GM12874 (cell line): ENCODE results near the gene CHML.

Experiments
- TF ChIP-seq, protein P1 (sequence below): IDR thresholded peaks from 2 replicates; pipeline ENCODE4 v1.5.1; 2011; ENCODE audit warnings: low read depth, mild to moderate bottlenecking, control low read depth, low read length, moderate library complexity; ENCODE audit not compliant: insufficient read depth

The CHML gene, protein sequence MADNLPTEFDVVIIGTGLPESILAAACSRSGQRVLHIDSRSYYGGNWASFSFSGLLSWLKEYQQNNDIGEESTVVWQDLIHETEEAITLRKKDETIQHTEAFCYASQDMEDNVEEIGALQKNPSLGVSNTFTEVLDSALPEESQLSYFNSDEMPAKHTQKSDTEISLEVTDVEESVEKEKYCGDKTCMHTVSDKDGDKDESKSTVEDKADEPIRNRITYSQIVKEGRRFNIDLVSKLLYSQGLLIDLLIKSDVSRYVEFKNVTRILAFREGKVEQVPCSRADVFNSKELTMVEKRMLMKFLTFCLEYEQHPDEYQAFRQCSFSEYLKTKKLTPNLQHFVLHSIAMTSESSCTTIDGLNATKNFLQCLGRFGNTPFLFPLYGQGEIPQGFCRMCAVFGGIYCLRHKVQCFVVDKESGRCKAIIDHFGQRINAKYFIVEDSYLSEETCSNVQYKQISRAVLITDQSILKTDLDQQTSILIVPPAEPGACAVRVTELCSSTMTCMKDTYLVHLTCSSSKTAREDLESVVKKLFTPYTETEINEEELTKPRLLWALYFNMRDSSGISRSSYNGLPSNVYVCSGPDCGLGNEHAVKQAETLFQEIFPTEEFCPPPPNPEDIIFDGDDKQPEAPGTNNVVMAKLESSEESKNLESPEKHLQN

DNA sequence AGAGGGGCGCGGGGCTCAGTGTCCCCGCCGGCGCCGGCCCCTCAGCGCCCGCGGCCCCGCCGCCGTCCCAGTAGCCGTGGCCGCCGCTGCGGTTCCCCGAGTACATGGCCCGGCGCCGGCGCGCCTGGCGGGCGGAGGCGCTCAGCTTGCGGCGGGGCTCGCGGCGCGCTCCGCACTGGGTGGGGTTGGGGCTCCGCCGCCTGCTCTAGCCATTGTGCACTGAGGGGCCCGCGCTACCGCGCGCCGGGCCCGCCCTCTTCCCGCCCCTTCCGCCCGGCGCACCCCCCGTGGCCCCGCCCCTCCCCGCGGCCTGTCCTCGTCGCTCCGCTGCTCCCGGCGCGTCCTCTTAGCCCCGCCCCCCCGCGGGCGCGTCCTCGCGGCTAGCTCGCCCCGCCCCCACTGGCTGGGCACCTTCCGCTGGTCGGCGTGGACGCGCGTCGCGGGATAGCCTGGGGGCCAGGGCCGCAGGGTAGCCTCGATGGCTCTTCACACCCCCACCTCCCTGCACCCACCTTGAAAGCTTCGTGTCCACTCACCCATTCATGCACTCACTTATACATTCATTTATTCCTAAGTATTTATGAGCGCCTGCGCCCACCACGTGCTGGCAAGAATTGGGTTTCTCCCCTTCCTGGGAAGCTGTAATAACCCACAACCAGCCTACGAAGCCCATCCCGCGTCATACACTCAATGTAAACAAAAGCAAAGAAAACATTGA, at the start of gene CHML, which contains the start of gene OPN3:
CHML (minus strand) TSS at position 221 of the 718 bp plus-strand sequence. CDS start 4,603 bp downstream, outside the sequence.
OPN3 (minus strand) TSS at position 221 of the 718 bp plus-strand sequence; CDS start at position 106, 115 bp downstream.
- TF ChIP-seq, protein P1, sequence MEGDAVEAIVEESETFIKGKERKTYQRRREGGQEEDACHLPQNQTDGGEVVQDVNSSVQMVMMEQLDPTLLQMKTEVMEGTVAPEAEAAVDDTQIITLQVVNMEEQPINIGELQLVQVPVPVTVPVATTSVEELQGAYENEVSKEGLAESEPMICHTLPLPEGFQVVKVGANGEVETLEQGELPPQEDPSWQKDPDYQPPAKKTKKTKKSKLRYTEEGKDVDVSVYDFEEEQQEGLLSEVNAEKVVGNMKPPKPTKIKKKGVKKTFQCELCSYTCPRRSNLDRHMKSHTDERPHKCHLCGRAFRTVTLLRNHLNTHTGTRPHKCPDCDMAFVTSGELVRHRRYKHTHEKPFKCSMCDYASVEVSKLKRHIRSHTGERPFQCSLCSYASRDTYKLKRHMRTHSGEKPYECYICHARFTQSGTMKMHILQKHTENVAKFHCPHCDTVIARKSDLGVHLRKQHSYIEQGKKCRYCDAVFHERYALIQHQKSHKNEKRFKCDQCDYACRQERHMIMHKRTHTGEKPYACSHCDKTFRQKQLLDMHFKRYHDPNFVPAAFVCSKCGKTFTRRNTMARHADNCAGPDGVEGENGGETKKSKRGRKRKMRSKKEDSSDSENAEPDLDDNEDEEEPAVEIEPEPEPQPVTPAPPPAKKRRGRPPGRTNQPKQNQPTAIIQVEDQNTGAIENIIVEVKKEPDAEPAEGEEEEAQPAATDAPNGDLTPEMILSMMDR: no peak

DNA sequence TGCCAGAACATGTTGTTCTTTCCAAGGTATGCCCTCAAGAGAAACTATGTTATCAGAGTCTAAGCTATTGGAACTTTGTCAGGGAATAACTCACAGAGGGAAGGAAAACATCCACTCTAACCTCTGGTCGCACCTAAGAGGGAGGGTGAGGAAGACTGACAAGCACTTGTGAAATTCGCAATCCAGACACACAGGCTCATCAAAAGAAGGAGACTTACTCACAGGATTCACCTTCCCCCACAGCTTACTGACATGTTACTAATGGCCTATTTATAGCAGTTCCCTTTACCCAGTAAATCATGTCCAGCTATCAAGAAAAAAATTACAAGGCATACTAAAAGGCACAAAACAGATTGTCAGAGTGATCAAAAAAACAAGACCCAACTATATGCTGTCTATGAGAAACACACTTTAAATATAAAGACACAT, 48.8 kb upstream of the CHML start:
- TF ChIP-seq, protein P1: no peak

DNA sequence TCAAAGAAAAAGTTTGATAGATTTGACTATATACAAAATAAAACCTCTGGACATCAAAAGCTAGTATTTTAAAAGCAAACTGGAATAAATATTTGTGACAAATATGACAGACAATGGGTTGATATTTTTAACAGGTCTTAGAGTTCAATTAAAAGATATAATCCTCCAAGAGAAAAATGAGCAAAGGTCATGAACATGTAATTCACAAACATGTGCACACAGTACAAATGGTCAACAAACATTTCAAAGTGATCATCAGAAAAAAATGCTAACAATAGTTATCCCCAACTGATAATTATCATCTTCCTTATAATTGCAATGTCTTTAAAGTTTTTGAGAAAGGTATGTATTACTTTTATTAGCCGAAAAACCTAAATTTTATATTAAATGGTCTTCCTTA, 43.9 kb upstream of the CHML start:
- TF ChIP-seq, protein P1: no peak

DNA sequence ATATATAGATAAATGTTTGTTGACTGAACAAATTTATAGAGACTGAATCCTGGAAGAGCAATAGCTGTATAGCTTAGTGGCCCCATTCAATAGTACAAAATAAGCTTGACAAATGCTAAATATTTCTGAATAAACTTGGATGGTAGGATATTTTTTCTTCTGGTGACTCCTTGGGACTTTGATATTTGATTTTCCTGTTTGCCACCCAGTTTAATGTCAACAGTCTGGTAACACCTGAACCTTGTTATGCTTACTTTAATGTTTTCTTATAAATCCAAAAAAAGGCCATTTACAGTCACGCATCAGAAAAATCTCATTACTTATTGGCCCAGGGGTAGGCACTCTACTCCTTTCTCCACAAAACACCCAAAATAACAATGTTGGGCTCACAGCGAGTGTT, 42.8 kb upstream of the CHML start:
- TF ChIP-seq, protein P1: no peak

DNA sequence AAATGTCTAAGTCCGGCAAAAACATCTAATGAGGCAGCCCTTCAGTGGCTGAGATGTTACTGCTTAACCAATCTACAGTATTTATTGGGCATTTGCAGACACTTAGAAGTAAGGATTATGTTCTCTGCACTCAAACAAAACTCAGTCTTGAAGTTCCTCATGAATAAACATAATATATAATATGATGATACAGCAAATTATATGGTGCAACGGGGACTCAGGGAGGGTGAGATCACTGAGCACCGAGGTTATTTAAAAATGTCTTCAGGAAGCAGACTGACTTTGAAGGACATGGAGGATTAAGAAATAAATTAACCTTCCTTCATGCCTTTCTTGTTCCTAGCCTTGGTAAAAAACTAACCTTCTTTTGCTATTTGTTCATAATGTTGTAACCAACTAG, 39.8 kb upstream of the CHML start:
- TF ChIP-seq, protein P1: no peak

DNA sequence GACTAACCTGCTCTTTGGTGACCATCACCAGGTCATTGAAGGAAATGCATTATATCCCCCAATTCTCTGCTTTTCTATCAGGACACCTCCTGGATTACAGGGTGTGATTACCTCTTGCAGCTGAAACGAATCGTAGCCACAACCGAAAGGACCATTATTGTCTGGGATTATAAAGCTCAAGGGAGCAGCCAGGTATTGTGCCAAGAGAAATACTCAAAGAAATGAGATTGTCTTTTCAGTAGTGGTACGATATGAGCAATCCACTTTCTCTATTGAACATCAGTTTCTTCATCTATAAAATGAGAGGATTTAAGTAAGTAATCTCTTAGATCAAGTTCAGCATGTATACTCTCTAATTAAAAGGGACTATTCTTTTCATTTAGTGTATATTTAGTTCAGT, 39.2 kb upstream of the CHML start:
- TF ChIP-seq, protein P1: no peak

DNA sequence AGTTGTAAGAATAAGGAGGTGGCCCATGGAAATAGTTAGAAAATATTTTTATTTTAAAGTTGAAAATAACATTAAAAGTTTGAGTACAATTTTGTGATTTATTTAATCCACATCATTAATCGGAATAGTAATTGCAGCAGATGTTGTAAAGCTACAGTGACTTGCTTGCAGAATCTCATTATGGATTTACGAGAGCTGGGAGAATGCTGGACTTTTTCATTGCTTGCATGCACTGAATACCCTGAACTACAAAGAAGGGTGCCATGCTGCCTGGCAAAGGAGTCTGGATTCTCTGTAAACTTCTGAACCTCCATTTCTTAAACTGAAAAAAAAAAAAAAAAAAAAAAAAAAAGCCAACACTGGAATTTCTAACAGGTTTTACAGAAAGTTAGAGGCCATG, 38.4 kb upstream of the CHML start:
- TF ChIP-seq, protein P1: no peak
